ENCODE results near the gene AASDHPPT. TPM values are rescaled to one million over a fixed set of nuclear protein-coding genes. Genes with fewer than 3 reads are reported as not detected.

AASDHPPT gene
- total and polyA plus RNA-seq, 8 donors = 9.2 to 28.8 (median 16.8) TPM

- FAIRE-seq (no peak), DNase-seq (no peak), ATAC-seq (no peak)
- H3K27me3 ChIP-seq = no peaks in the 10 kb centered on the region
- H3K27ac ChIP-seq = no peak overlapping the region
- H3K36me3 ChIP-seq = no peaks in the 10 kb centered on the region
- H3K9me3 ChIP-seq = no peaks in the 10 kb centered on the region
- WGBS, 2 donors = 70 to 79% methylated on average over 6 of the region's 6 CpGs
- H3K4me3 ChIP-seq = no peak overlapping the region
- intact Hi-C loops (cut with DNase I) = no loop called here
- TF ChIP-seq CTCF (IDR thresholded peaks at IDR 0.05) = no peak
- no peaks in the 10 kb centered on the region for H3K4me1 ChIP-seq
Observed at GRCh38 chr11:106121570-106122320, 44.3 kb downstream of the AASDHPPT start.

GRCh38 chr11:106127604-106128003 is 50.1 kb downstream of the AASDHPPT start:
- Histone ChIP-seq H3K27me3 (no peaks in the 10 kb centered on the region), H3K4me3 (no peak overlapping the region), H3K4me1 (no peaks in the 10 kb centered on the region), H3K27ac (peak overlapping the region in 1 of 4 donors; percentile 1), H3K36me3 (no peaks in the 10 kb centered on the region), H3K9me3 (no peaks in the 10 kb centered on the region)
- peak in 2 of 4 donors; percentile 58 to 64 for ATAC-seq
- FAIRE-seq = no peak
- TF ChIP-seq CTCF (IDR thresholded peaks at IDR 0.05) = no peak
- WGBS, 2 donors = 15 to 17% methylated on average over 3 of the region's 3 CpGs
- no peak for DNase-seq
- intact Hi-C loops (cut with DNase I) = no loop called here

- Histone ChIP-seq H3K27ac (no peak overlapping the region), H3K36me3 (no peaks in the 10 kb centered on the region), H3K27me3 (no peaks in the 10 kb centered on the region), H3K4me3 (no peak overlapping the region), H3K9me3 (no peaks in the 10 kb centered on the region), H3K4me1 (peaks cover 0 to 6% (median under 1%) of the 10 kb centered on the region in 3 donors)
- no peak for TF ChIP-seq CTCF (IDR thresholded peaks at IDR 0.05)
- FAIRE-seq (no peak), ATAC-seq (no peak), DNase-seq (no peak)
- WGBS, 2 donors = 72 to 77% methylated on average over 2 of the region's 2 CpGs
- intact Hi-C loops (cut with DNase I) = no loop called here
Observed at GRCh38 chr11:106128740-106129139, 51.3 kb downstream of the AASDHPPT start.

GRCh38 chr11:106131998-106132397 is 54.5 kb downstream of the AASDHPPT start:
- H3K4me3 ChIP-seq = no peak overlapping the region
- no peaks in the 10 kb centered on the region for H3K36me3 ChIP-seq
- H3K27me3 ChIP-seq = no peaks in the 10 kb centered on the region
- WGBS, 2 donors = 83 to 91% methylated on average over 2 of the region's 2 CpGs
- DNase-seq (no peak), ATAC-seq (no peak), FAIRE-seq (no peak)
- H3K4me1 ChIP-seq = peaks cover 0 to 11% (median 4%) of the 10 kb centered on the region in 3 donors
- TF ChIP-seq CTCF (IDR thresholded peaks at IDR 0.05) = no peak
- no peaks in the 10 kb centered on the region for H3K9me3 ChIP-seq
- intact Hi-C loops (cut with DNase I) = no loop called here
- no peak overlapping the region for H3K27ac ChIP-seq
